ENCODE results near the gene TCF7L1. TPM values are rescaled to one million over a fixed set of nuclear protein-coding genes. Genes with fewer than 3 reads are reported as not detected.

TCF7L1 gene
- total RNA-seq, 1 experiment from 2014 or later: 0.11 TPM

- no peak for DNase-seq (ENCODE audit: low read depth)
Measured at GRCh38 chr2:85347599-85347998, 214.4 kb downstream of the TCF7L1 start.

GRCh38 chr2:85353876-85354285 lies 220.7 kb downstream of the TCF7L1 start:
- peak; percentile 28 for DNase-seq (ENCODE audit: low read depth)

DNA sequence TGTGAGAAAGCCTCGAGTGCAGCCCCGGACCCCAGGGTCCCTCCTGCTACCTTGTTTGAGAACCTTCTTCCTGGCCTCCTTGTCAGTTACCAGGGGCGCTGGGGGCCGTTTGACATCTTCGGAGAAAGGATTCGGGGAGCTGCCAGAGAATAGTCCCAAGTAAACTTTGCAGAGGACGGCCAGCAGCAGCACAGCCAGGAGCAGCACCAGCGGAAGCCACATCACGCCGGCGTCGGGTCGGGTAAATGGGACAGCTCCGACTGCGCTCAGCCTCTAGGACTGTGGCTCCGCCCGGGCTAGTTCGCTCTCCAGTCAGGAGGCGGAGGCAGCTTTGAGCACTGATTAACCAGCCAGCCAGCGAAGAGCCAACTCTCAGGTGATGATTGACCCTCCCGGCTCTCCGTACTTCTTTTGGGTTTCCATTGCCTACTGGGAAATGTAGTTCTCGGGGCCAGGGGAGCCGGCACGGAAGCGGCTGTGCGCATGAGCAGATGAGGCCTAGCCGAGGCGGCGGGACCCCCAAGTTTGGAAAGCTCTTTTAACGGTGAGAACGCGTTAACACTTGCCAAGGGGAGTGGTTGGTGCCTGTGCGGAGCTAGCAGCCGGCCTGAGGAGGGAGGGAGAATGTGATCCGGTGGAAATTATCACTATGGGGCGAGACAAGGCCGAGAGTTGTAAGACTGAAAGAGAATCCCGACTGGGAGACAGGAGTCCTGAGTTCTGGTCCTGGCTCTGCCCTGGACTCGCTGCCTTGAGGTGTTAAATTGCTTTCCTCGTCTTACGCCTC lies 221.3 kb downstream of the TCF7L1 start, which contains the start of the genes ELMOD3 and RETSAT:
TSS of gene ELMOD3 (plus strand) at position 484 of the 787 bp plus-strand sequence. CDS start 2,430 bp downstream, outside the sequence.
TSS of gene RETSAT (minus strand) at position 243 of the 787 bp plus-strand sequence. CDS start at position 222, 21 bp downstream.
- DNase-seq (ENCODE audit: low read depth): peak; percentile 99

DNA sequence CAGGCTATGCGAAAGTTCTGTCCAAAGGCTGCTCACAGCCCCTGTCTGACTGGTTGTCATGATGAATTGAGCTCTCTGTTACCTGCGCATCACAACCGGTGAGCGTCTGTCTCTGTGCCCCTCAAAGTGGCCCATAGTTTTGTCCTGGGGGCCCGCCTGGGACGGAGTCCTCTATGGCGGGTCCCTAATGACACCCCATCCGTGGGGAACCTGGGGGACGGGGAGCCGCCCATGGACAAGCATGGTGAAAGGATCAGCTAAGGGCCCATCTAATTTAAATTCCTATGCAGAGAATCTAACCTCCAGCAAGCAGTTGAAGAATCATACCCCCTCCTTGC lies 221.8 kb downstream of the TCF7L1 start:
- DNase-seq (ENCODE audit: low read depth): no peak

DNA sequence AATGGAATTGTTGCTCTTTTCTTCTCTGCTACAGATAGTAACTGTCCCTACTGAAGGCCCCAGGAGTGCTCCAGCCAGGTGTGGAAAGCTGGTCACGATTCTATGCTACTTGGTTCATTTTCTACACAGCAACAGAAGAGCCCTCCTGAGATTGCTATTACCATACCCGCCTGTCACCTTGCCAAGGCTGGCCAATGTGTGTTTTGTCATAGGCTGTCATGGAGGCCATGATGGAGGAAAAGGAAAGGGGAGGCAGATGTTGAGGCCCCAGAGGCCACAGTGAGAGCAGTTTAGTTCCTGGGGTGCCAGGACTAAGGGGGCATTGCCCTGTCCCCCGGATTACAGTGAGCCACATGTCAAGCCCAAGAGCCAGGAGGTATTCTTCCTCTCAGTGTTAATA lies 222.3 kb downstream of the TCF7L1 start:
- no peak for DNase-seq (ENCODE audit: low read depth)

DNA sequence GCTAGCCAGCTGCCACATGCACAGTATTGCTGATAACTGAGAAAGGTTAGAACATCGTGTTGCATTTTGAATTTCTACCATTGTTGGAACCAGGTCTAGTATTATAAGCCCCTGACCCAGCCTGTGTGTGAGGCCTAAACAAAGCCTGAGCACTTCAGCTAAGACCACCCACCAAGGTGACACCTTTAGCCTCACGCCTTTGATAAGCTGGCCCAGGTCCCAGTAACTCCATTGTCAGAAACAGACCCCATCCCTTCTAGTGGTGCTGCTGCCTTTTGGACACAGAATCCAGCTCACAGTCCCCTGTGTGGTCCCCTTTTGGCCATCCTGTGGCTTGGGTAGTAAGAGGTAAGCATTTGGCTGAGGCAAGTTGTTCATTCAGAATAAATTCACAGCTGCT lies 223.0 kb downstream of the TCF7L1 start:
- no peak for DNase-seq (ENCODE audit: low read depth)

- no peak for DNase-seq (ENCODE audit: low read depth)
Measured at GRCh38 chr2:85357736-85358135, 224.5 kb downstream of the TCF7L1 start.

Other genes starting within 250 kb of the TCF7L1 start
- gene TMSB10, start 227.7 kb upstream of the TCF7L1 start, total RNA-seq (2014; rRNA removed; shearing (Covaris generic)): 5,141 and 5,751 TPM in 2 replicates
- gene KCMF1, start 162.2 kb upstream of the TCF7L1 start, total RNA-seq (2014; rRNA removed; shearing (Covaris generic)): 23.8 and 71.5 TPM in 2 replicates
- gene TGOLN2, start 194.6 kb downstream of the TCF7L1 start, total RNA-seq (2014; rRNA removed; shearing (Covaris generic)): 43.7 and 55.3 TPM in 2 replicates
- gene RETSAT, start 221.1 kb downstream of the TCF7L1 start, total RNA-seq (2014; rRNA removed; shearing (Covaris generic)): 11.4 and 18.8 TPM in 2 replicates
- gene ELMOD3, start 221.4 kb downstream of the TCF7L1 start, total RNA-seq (2014; rRNA removed; shearing (Covaris generic)): 7.5 and 8.5 TPM in 2 replicates